Activated CD4-positive, alpha-beta T cell treated with anti-CD3 and anti-CD28 coated beads, Interleukin-2, amount 10 ng/mL, durations not matched to agents 24 days and 14 days (primary cell): Measurements from ENCODE around the gene LNX1. TPM values are rescaled to one million over a fixed set of nuclear protein-coding genes. Genes with fewer than 3 reads are reported as not detected.

Experiments
- DNase-seq: peaks from one replicate; pipeline ENCODE4 v3.0.0; 2022
- H3K27ac Mint-ChIP-seq: one replicate; pipeline ENCODE4 v1.8.0; 2022; ENCODE audit warnings: mild to moderate bottlenecking, mixed read lengths
- H3K27me3 Mint-ChIP-seq: one replicate; pipeline ENCODE4 v1.8.0; 2022; ENCODE audit warnings: mixed read lengths
- H3K36me3 Mint-ChIP-seq: one replicate; pipeline ENCODE4 v1.8.0; 2022; ENCODE audit warnings: low read depth, mild to moderate bottlenecking, mixed read lengths
- H3K4me1 Mint-ChIP-seq: one replicate; pipeline ENCODE4 v1.8.0; 2021; ENCODE audit warnings: mixed read lengths
- H3K4me3 Mint-ChIP-seq: one replicate; pipeline ENCODE4 v1.8.0; 2022; ENCODE audit warnings: mild to moderate bottlenecking, moderate library complexity, mixed read lengths
- H3K9me3 Mint-ChIP-seq: one replicate; pipeline ENCODE4 v1.8.0; 2021; ENCODE audit warnings: mixed read lengths
- intact Hi-C: fragments of 100-400 bp; cut with micrococcal nuclease; formaldehyde crosslinking; loops from one replicate; pipeline ENCODE4 v1.15.1; 2023
- total RNA-seq: library from RNA; stranded (reverse); gene quantifications from 2 replicates; pipeline ENCODE4 v1.2.3, GENCODE V29; 2022

LNX1 gene
- total RNA-seq, 1 donor from 2014 or later, result not detected

- H3K27me3 Mint-ChIP-seq, result no peaks in the 10 kb centered on the region
- H3K4me1 Mint-ChIP-seq, result no peaks in the 10 kb centered on the region
- intact Hi-C loops, result no loop called here
- H3K36me3 Mint-ChIP-seq, result peaks cover 50% of the 10 kb centered on the region
- no peaks in the 10 kb centered on the region for H3K9me3 Mint-ChIP-seq
- H3K27ac Mint-ChIP-seq, result no peak overlapping the region
- DNase-seq, result no peak
- no peak overlapping the region for H3K4me3 Mint-ChIP-seq
Measured at GRCh38 chr4:53459548-53459947, 131.7 kb downstream of the LNX1 start.

GRCh38 chr4:53456178-53456577 is 135.1 kb downstream of the LNX1 start:
- H3K9me3 Mint-ChIP-seq, result no peaks in the 10 kb centered on the region
- no peaks in the 10 kb centered on the region for H3K27me3 Mint-ChIP-seq
- peaks cover 48% of the 10 kb centered on the region for H3K36me3 Mint-ChIP-seq
- intact Hi-C loops, result no loop called here
- no peak for DNase-seq
- no peak overlapping the region for H3K27ac Mint-ChIP-seq
- no peak overlapping the region for H3K4me3 Mint-ChIP-seq
- H3K4me1 Mint-ChIP-seq, result no peaks in the 10 kb centered on the region

GRCh38 chr4:53455766-53456165 is 135.5 kb downstream of the LNX1 start:
- peaks cover 47% of the 10 kb centered on the region for H3K36me3 Mint-ChIP-seq

GRCh38 chr4:53453385-53453784 is 137.9 kb downstream of the LNX1 start:
- intact Hi-C loops, result no loop called here
- H3K36me3 Mint-ChIP-seq, result peaks cover 39% of the 10 kb centered on the region
- no peak for DNase-seq
- no peak overlapping the region for H3K4me3 Mint-ChIP-seq
- peaks cover 5% of the 10 kb centered on the region for H3K4me1 Mint-ChIP-seq
- H3K27ac Mint-ChIP-seq, result no peak overlapping the region
- H3K27me3 Mint-ChIP-seq, result no peaks in the 10 kb centered on the region
- H3K9me3 Mint-ChIP-seq, result no peaks in the 10 kb centered on the region

More at GRCh38 chr4:53455766-53456165, 135.5 kb downstream of the LNX1 start:
- H3K4me3 Mint-ChIP-seq, result no peak overlapping the region
- peaks cover 1% of the 10 kb centered on the region for H3K4me1 Mint-ChIP-seq
- intact Hi-C loops, result no loop called here
- no peaks in the 10 kb centered on the region for H3K9me3 Mint-ChIP-seq
- no peak overlapping the region for H3K27ac Mint-ChIP-seq
- no peak for DNase-seq
- H3K27me3 Mint-ChIP-seq, result no peaks in the 10 kb centered on the region

GRCh38 chr4:53450773-53451172 is 140.5 kb downstream of the LNX1 start:
- H3K27me3 Mint-ChIP-seq, result no peaks in the 10 kb centered on the region
- intact Hi-C loops, result no loop called here
- H3K4me1 Mint-ChIP-seq, result peaks cover 6% of the 10 kb centered on the region
- H3K27ac Mint-ChIP-seq, result no peak overlapping the region
- no peaks in the 10 kb centered on the region for H3K9me3 Mint-ChIP-seq
- peaks cover 41% of the 10 kb centered on the region for H3K36me3 Mint-ChIP-seq
- no peak overlapping the region for H3K4me3 Mint-ChIP-seq
- DNase-seq, result no peak

- no peak for DNase-seq
- H3K4me3 Mint-ChIP-seq, result no peak overlapping the region
- H3K27me3 Mint-ChIP-seq, result no peaks in the 10 kb centered on the region
- H3K4me1 Mint-ChIP-seq, result peaks cover 2% of the 10 kb centered on the region
- H3K36me3 Mint-ChIP-seq, result peaks cover 47% of the 10 kb centered on the region
- intact Hi-C loops, result no loop called here
- H3K27ac Mint-ChIP-seq, result no peak overlapping the region
- H3K9me3 Mint-ChIP-seq, result no peaks in the 10 kb centered on the region
Measured at GRCh38 chr4:53444954-53445353, 146.3 kb downstream of the LNX1 start.

- Mint-ChIP-seq H3K9me3 (no peaks in the 10 kb centered on the region), H3K27me3 (no peaks in the 10 kb centered on the region)
Measured at GRCh38 chr4:53441564-53441963, 149.7 kb downstream of the LNX1 start.

GRCh38 chr4:53436251-53436650 is 155.0 kb downstream of the LNX1 start:
- H3K36me3 Mint-ChIP-seq, result peaks cover 42% of the 10 kb centered on the region
- intact Hi-C loops, result no loop called here
- H3K4me3 Mint-ChIP-seq, result no peak overlapping the region
- H3K27ac Mint-ChIP-seq, result no peak overlapping the region
- H3K27me3 Mint-ChIP-seq, result no peaks in the 10 kb centered on the region
- peaks cover 10% of the 10 kb centered on the region for H3K4me1 Mint-ChIP-seq
- DNase-seq, result no peak
- H3K9me3 Mint-ChIP-seq, result no peaks in the 10 kb centered on the region

More at GRCh38 chr4:53441564-53441963, 149.7 kb downstream of the LNX1 start:
- intact Hi-C loops, result no loop called here
- no peak for DNase-seq
- Mint-ChIP-seq H3K4me3 (no peak overlapping the region), H3K36me3 (peaks cover 54% of the 10 kb centered on the region), H3K27ac (no peak overlapping the region), H3K4me1 (peaks cover 5% of the 10 kb centered on the region)

- Mint-ChIP-seq H3K27ac (no peak overlapping the region), H3K36me3 (peaks cover 50% of the 10 kb centered on the region)
Measured at GRCh38 chr4:53432528-53433424, 158.5 kb downstream of the LNX1 start.

GRCh38 chr4:53431052-53431451 is 160.2 kb downstream of the LNX1 start:
- no peaks in the 10 kb centered on the region for H3K27me3 Mint-ChIP-seq
- H3K9me3 Mint-ChIP-seq, result no peaks in the 10 kb centered on the region
- no peak overlapping the region for H3K4me3 Mint-ChIP-seq
- intact Hi-C loops, result no loop called here
- H3K27ac Mint-ChIP-seq, result no peak overlapping the region
- peaks cover 45% of the 10 kb centered on the region for H3K36me3 Mint-ChIP-seq
- no peak for DNase-seq
- peaks cover 11% of the 10 kb centered on the region for H3K4me1 Mint-ChIP-seq

More at GRCh38 chr4:53432528-53433424, 158.5 kb downstream of the LNX1 start:
- Mint-ChIP-seq H3K4me3 (no peak overlapping the region), H3K4me1 (peaks cover 11% of the 10 kb centered on the region), H3K9me3 (no peaks in the 10 kb centered on the region), H3K27me3 (no peaks in the 10 kb centered on the region)
- no peak for DNase-seq
- intact Hi-C loops, result no loop called here

GRCh38 chr4:53427366-53427765 is 163.9 kb downstream of the LNX1 start:
- Mint-ChIP-seq H3K9me3 (no peaks in the 10 kb centered on the region), H3K36me3 (peaks cover 36% of the 10 kb centered on the region), H3K27ac (no peak overlapping the region), H3K4me1 (peaks cover 9% of the 10 kb centered on the region), H3K4me3 (no peak overlapping the region), H3K27me3 (no peaks in the 10 kb centered on the region)
- no peak for DNase-seq
- intact Hi-C loops, result no loop called here

GRCh38 chr4:53424280-53424679 is 167.0 kb downstream of the LNX1 start:
- H3K4me3 Mint-ChIP-seq, result no peak overlapping the region
- no peak overlapping the region for H3K27ac Mint-ChIP-seq
- no peaks in the 10 kb centered on the region for H3K27me3 Mint-ChIP-seq
- peaks cover 22% of the 10 kb centered on the region for H3K36me3 Mint-ChIP-seq
- no peak for DNase-seq
- intact Hi-C loops, result no loop called here
- H3K9me3 Mint-ChIP-seq, result no peaks in the 10 kb centered on the region
- H3K4me1 Mint-ChIP-seq, result peaks cover 4% of the 10 kb centered on the region

- H3K4me1 Mint-ChIP-seq, result peaks cover 6% of the 10 kb centered on the region
- intact Hi-C loops, result no loop called here
- H3K27ac Mint-ChIP-seq, result no peak overlapping the region
- H3K4me3 Mint-ChIP-seq, result no peak overlapping the region
- H3K36me3 Mint-ChIP-seq, result peaks cover 10% of the 10 kb centered on the region
- no peaks in the 10 kb centered on the region for H3K9me3 Mint-ChIP-seq
- DNase-seq, result no peak
- H3K27me3 Mint-ChIP-seq, result no peaks in the 10 kb centered on the region
Measured at GRCh38 chr4:53422367-53422766, 168.9 kb downstream of the LNX1 start.

- H3K4me1 Mint-ChIP-seq, result peaks cover 6% of the 10 kb centered on the region
- H3K27me3 Mint-ChIP-seq, result no peaks in the 10 kb centered on the region
- no peak for DNase-seq
- H3K27ac Mint-ChIP-seq, result no peak overlapping the region
- peaks cover 10% of the 10 kb centered on the region for H3K36me3 Mint-ChIP-seq
- intact Hi-C loops, result no loop called here
- H3K9me3 Mint-ChIP-seq, result no peaks in the 10 kb centered on the region
- H3K4me3 Mint-ChIP-seq, result no peak overlapping the region
Measured at GRCh38 chr4:53421791-53422190, 169.5 kb downstream of the LNX1 start.
